ENCODE results near the gene EEF1AKMT3. TPM values are rescaled to one million over a fixed set of nuclear protein-coding genes. Genes with fewer than 3 reads are reported as not detected.

The EEF1AKMT3 gene
- total and polyA plus RNA-seq, 7 donors: 0.62 to 2.0 (median 1.3) TPM

DNA sequence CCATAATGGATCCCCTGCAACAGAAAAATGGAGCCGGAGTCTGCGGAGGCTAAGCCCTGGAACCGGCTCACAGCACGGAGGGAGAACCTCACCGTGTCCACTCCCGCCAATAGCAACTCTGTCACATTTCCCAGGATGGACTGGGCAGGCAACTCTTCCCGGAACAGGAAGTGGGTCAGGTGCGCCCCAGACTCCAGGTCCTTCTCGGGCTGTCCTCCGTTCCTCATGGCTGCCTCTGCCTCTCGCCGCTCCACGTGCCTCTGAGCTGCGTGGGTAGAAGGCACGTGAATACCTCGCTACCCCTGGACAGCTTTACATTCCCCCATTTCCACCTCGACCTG lies 7.8 kb upstream of the EEF1AKMT3 start:
- intact Hi-C loops (cut with DNase I): no loop called here
- Histone ChIP-seq H3K9me3 (no peaks in the 10 kb centered on the region), H3K4me3 (peak overlapping the region; percentile 51), H3K27ac (no peak overlapping the region), H3K4me1 (peaks cover 18% of the 10 kb centered on the region), H3K36me3 (ENCODE audit: insufficient read depth in 1 of 2, low read depth in 1 of 2) (peaks cover 3 to 20% of the 10 kb centered on the region in 2 donors), H3K27me3 (ENCODE audit: insufficient read depth in 3 of 3, low read length in 2 of 3) (peaks cover 0 to 54% (median 29%) of the 10 kb centered on the region in 3 donors)
- TF ChIP-seq, protein P1, sequence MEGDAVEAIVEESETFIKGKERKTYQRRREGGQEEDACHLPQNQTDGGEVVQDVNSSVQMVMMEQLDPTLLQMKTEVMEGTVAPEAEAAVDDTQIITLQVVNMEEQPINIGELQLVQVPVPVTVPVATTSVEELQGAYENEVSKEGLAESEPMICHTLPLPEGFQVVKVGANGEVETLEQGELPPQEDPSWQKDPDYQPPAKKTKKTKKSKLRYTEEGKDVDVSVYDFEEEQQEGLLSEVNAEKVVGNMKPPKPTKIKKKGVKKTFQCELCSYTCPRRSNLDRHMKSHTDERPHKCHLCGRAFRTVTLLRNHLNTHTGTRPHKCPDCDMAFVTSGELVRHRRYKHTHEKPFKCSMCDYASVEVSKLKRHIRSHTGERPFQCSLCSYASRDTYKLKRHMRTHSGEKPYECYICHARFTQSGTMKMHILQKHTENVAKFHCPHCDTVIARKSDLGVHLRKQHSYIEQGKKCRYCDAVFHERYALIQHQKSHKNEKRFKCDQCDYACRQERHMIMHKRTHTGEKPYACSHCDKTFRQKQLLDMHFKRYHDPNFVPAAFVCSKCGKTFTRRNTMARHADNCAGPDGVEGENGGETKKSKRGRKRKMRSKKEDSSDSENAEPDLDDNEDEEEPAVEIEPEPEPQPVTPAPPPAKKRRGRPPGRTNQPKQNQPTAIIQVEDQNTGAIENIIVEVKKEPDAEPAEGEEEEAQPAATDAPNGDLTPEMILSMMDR (IDR thresholded peaks at IDR 0.05): no peak
- ATAC-seq (no peak), DNase-seq (no peak)
- 19 to 21% (median 20%) methylated on average over 15 to 17 of the region's 17 CpGs for WGBS, 3 donors

DNA sequence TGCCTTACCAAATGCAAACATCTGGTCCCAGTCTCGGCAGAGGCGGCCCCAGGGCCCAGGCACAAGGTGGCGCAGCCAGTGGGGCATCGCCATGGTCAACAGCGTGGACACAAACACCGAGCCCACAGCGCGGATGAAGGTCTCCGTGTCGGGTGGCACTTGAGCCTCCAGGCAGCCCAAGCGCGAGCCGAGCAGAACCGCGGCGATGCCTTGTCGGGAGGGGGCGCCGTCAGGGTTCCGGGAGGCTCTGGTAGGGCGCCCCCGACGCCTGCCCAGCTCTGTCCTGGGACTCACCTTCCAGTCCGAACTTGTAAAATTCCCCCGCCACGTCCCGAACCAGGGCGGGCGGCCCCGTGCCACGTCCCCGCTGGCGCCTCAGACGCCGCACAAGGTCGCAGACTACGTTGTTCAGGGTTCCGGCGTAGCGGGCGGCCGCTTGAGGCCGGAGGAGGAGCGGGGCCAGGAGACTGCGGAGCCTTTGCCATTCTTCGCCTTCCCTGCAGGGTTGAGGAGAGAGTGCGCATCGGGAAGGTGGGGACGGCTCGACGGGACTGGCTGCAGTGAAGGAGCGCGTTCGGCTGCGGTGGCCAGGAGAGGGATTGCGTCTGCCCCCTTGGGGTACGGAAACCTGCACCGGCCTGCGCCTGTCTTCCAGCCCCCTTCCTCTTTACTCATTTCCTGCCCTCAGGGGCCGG lies 7.3 kb upstream of the EEF1AKMT3 start:
- peak overlapping the region; percentile 51 for H3K4me3 ChIP-seq
- DNase-seq (peak; percentile 38 to 63), ATAC-seq (peak; percentile 34 to 62 (median 44))
- TF ChIP-seq, protein P1 (IDR thresholded peaks at IDR 0.05): no peak
- H3K36me3 ChIP-seq (ENCODE audit: insufficient read depth in 1 of 2, low read depth in 1 of 2): peaks cover 7 to 25% of the 10 kb centered on the region in 2 donors
- no peaks in the 10 kb centered on the region for H3K9me3 ChIP-seq
- peaks cover 18% of the 10 kb centered on the region for H3K4me1 ChIP-seq
- 1 to 2% (median 1%) methylated on average over 51 to 60 of the region's 60 CpGs for WGBS, 3 donors
- intact Hi-C loops (cut with DNase I): no loop called here
- H3K27me3 ChIP-seq (ENCODE audit: insufficient read depth in 3 of 3, low read length in 2 of 3): peaks cover 0 to 54% (median 29%) of the 10 kb centered on the region in 3 donors
- H3K27ac ChIP-seq: no peak overlapping the region

DNA sequence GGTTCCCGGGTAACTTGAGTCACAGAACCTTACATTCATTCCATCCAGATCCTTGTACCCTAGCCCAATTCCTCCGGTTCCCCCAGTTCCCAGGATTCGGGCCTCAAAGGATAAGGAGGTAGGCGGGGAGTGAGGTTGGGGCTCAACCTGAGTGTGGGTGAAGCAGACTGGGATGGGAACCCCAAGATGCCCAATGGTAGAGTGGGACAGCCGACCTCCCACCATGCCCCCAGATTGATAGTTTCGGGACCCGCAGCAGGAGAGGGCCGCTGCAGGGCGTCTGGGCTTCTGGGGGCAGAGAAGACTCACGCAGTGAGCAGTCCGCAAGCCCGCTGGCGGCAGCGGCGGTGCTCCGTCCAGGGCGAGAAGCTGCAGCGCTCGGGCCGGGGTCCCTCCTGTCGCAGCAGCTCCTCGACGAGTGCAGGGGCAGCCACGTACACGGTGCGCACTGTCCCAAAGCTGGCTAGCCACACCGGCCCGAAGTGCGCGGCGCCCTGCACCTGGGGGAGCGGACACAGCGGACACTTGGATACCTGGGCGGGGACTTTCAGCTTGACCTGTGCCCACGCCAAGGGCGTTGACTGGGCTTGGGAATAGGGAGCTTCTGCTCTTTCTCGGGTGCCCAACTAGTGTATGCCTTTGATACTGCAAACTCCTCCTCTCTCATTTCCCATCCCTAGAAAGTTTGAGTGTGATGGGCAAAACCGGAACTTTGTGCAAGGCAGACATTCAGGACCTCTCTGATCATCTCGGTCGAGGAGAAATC lies 6.5 kb upstream of the EEF1AKMT3 start:
- H3K27ac ChIP-seq: no peak overlapping the region
- H3K27me3 ChIP-seq (ENCODE audit: insufficient read depth in 3 of 3, low read length in 2 of 3): peaks cover 0 to 54% (median 29%) of the 10 kb centered on the region in 3 donors
- TF ChIP-seq, protein P1 (IDR thresholded peaks at IDR 0.05): no peak
- ATAC-seq (peak; percentile 9 to 41 (median 21)), DNase-seq (no peak)
- H3K4me3 ChIP-seq: peak overlapping the region; percentile 51
- H3K36me3 ChIP-seq (ENCODE audit: insufficient read depth in 1 of 2, low read depth in 1 of 2): peaks cover 7 to 33% of the 10 kb centered on the region in 2 donors
- no peaks in the 10 kb centered on the region for H3K9me3 ChIP-seq
- intact Hi-C loops (cut with DNase I): no loop called here
- WGBS, 3 donors: 3 to 4% (median 4%) methylated on average over 40 of the region's 40 CpGs
- H3K4me1 ChIP-seq: peaks cover 19% of the 10 kb centered on the region

DNA sequence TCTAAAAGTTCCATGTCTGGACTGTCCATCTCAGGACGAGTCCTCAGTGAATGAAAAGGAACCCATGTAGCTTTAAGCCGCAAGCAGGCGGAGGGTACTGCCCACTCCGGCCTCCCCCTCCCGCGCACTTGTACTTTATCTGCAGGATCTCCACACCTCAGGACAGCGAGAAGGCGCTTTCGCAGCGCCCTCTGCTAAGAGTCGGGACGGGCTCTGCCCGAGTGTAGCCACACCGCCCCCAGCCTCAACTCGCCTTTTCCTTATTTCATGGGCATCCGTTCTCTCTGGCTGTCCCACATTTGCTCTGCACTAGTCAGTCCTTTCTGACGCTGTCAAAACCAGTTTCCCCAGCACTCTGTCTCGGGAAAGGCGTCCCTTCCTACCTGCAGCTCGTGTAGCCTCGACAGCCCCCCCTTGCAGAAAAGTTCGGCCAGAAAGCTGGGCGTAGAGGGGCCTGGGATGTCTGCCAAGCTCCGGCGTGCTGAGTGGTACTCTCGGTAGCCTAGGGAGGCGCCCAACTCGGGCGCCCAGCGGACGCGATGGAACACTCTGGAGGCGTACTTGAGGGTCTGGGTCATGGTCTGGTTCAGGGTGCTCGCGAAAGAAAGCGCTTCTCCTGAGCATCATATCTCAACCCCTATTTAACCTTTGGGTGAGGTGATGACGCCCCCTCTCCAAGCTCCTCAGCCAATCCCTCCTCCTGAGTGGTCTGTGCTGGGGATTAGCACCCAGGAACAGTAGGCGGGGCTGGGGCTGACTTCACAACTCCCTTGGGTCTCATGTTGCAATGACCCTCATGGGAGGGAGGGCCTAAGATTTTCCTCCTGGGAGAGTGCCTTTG lies 5.7 kb upstream of the EEF1AKMT3 start, which contains the start of gene CYP27B1:
CYP27B1 (minus strand) TSS at position 615 of the 841 bp plus-strand sequence; CDS start at position 578, 37 bp downstream.
- Histone ChIP-seq H3K27ac (no peak within 1 kb of the TSS), H3K27me3 (ENCODE audit: insufficient read depth in 3 of 3, low read length in 2 of 3) (peaks cover 0 to 52% (median 29%) of the 10 kb centered on the region in 3 donors), H3K9me3 (no peaks in the 10 kb centered on the region), H3K4me3 (peak within 1 kb of the TSS; percentile 51), H3K36me3 (ENCODE audit: insufficient read depth in 1 of 2, low read depth in 1 of 2) (peaks cover 7 to 34% of the 10 kb centered on the region in 2 donors), H3K4me1 (peaks cover 24% of the 10 kb centered on the region)
- WGBS, 3 donors: 4 to 5% (median 5%) methylated on average over 38 of the region's 38 CpGs
- DNase-seq (no peak), ATAC-seq (peak; percentile 8 to 50 (median 24))
- TF ChIP-seq, protein P1 (IDR thresholded peaks at IDR 0.05): no peak
- intact Hi-C loops (cut with DNase I): no loop called here
